Measurements from ENCODE around the gene LMO1. TPM values are rescaled to one million over a fixed set of nuclear protein-coding genes. Genes with fewer than 3 reads are reported as not detected.

LMO1 gene
- total RNA-seq, 2 experiments from 2014 or later, result not detected

- H3K36me3 Mint-ChIP-seq (ENCODE audit: low read depth), result no peaks in the 10 kb centered on the region
- H3K27ac Mint-ChIP-seq, result no peak overlapping the region
- ChIA-PET CTCF (no interaction called here), POLR2A (no interaction called here)
- no peak overlapping the region for H3K4me3 Mint-ChIP-seq
- no peak for DNase-seq
- H3K27me3 Mint-ChIP-seq, result peaks cover 9% of the 10 kb centered on the region
- no peaks in the 10 kb centered on the region for H3K9me3 Mint-ChIP-seq
- no peaks in the 10 kb centered on the region for H3K4me1 Mint-ChIP-seq
Observed at GRCh38 chr11:8206251-8207079, 57.2 kb downstream of the LMO1 start.

DNA sequence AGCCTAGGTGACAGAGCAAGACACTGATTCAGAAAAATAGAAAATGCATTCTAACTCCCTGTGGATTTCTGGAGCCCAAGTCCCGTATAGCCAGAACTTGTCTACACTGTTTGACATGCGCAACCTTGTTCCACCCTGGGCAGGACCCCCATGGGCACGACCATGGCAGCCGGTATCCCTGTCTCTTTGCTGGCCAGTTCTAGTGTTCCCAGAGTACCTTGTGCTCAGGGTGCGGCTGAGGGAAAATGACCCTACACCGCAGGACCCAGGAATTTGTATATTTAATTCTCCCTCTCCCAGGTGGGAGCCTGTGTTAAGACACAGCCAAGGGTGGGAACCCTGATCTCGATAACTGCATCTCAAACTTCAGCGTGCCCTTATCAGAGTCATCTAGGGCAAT lies 58.1 kb downstream of the LMO1 start:
- ChIA-PET CTCF (no interaction called here), POLR2A (no interaction called here)

DNA sequence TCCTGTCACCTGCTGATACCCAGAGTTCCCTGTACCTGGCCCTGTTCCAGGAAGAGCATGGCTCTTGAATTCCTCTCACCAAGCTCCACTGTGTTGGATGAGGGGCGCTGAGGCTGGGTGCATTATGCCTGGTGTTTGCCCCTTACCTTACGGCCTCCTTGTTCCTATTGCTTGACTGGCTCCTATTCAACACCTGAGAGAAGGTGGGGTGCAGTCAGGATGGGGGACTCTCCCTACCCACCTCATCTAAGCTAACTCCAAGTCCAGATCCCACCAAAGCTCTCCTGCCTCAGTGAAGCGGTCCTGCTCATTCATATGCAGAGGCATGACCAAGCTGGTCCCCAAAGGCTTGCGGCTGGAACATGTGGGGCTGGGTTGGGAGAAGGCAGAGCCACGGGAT lies 59.1 kb downstream of the LMO1 start:
- H3K27me3 Mint-ChIP-seq, result peaks cover 9% of the 10 kb centered on the region
- H3K27ac Mint-ChIP-seq, result no peak overlapping the region
- no peak for DNase-seq
- ChIA-PET CTCF (no interaction called here), POLR2A (no interaction called here)
- no peaks in the 10 kb centered on the region for H3K4me1 Mint-ChIP-seq
- H3K4me3 Mint-ChIP-seq, result no peak overlapping the region
- no peaks in the 10 kb centered on the region for H3K36me3 Mint-ChIP-seq (ENCODE audit: low read depth)
- no peaks in the 10 kb centered on the region for H3K9me3 Mint-ChIP-seq

More for the DNA sequence above, 58.1 kb downstream of the LMO1 start:
- no peaks in the 10 kb centered on the region for H3K9me3 Mint-ChIP-seq
- no peak overlapping the region for H3K27ac Mint-ChIP-seq
- no peaks in the 10 kb centered on the region for H3K4me1 Mint-ChIP-seq
- DNase-seq, result no peak
- H3K27me3 Mint-ChIP-seq, result peaks cover 9% of the 10 kb centered on the region
- H3K4me3 Mint-ChIP-seq, result no peak overlapping the region
- no peaks in the 10 kb centered on the region for H3K36me3 Mint-ChIP-seq (ENCODE audit: low read depth)

GRCh38 chr11:8204025-8204424 lies 59.7 kb downstream of the LMO1 start:
- Mint-ChIP-seq H3K4me1 (no peaks in the 10 kb centered on the region), H3K9me3 (no peaks in the 10 kb centered on the region), H3K27me3 (peaks cover 9% of the 10 kb centered on the region), H3K4me3 (no peak overlapping the region), H3K36me3 (ENCODE audit: low read depth) (no peaks in the 10 kb centered on the region), H3K27ac (no peak overlapping the region)
- CTCF ChIA-PET, result interaction anchor here (1.3 kb wide), 1 partner anchor 11 kb away, joined by 3 read pairs; no protein-coding TSS in a partner anchor
- DNase-seq, result no peak
- POLR2A ChIA-PET, result no interaction called here

DNA sequence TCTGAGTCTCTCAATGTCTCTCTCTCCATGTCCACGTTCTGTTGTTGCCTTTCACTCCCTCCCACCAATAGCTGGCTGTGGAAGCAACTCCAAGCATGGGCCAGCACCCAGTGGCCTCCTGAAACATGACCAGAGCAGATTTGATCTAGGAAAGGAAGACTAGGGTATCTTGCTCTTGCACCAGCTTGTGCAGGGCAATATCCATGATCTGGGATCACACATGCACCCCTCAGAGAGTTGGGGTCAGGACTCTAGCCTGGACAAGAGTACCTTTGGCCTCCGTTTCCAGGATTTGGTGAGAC lies 60.3 kb downstream of the LMO1 start:
- H3K4me1 Mint-ChIP-seq, result no peaks in the 10 kb centered on the region
- H3K27ac Mint-ChIP-seq, result no peak overlapping the region
- POLR2A ChIA-PET, result no interaction called here
- CTCF ChIA-PET, result interaction anchor here (1.3 kb wide), 1 partner anchor 11 kb away, joined by 3 read pairs; no protein-coding TSS in a partner anchor
- H3K27me3 Mint-ChIP-seq, result peaks cover 14% of the 10 kb centered on the region
- no peak for DNase-seq
- no peak overlapping the region for H3K4me3 Mint-ChIP-seq
- no peaks in the 10 kb centered on the region for H3K36me3 Mint-ChIP-seq (ENCODE audit: low read depth)
- H3K9me3 Mint-ChIP-seq, result no peaks in the 10 kb centered on the region

DNA sequence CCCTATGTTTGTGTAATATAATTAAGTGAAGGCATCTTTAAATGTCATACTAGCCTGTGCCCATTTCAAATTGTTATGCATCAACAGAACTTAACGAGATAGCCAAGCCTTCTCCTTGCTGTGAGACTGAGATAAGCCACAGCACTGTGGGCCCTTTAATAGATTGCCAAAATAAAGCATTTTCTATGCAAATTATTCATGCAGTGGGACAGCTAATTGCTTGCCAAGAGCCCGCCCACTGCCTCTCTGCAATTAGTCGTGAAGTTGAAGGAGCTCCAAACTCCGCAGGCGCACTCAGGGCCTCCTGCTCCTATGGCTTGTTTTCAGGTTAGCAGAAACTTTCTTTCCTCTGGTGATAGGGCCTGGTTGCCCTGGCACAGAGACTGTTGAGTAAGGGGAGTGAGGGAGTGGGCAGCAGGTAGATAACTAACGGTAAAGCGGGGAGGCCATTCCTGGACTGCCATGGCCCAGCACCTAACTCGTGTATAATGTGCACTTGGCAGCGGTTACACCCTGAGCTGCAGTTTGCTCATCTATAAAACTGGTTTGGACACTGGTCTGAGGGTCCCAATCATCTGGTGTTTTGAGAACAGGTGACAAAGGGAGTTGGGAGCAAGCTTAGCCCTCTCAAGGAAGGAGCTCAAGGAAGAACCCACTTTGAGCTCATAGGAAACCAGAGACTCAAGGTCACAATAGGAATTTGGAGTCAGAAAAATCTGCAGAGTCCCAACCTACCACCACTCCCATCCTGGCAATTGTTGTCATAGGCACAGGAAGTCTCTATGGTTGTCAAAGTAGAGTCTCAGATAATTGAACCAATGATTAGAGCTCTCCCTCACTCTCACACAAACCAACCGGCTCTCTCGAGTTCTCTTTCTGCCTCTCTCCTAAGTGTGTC lies 60.9 kb downstream of the LMO1 start:
- no peaks in the 10 kb centered on the region for H3K36me3 Mint-ChIP-seq (ENCODE audit: low read depth)
- POLR2A ChIA-PET, result no interaction called here
- H3K4me1 Mint-ChIP-seq, result no peaks in the 10 kb centered on the region
- CTCF ChIA-PET, result interaction anchor here (1.3 kb wide), 1 partner anchor 12 kb away, joined by 3 read pairs; no protein-coding TSS in a partner anchor
- H3K27ac Mint-ChIP-seq, result no peak overlapping the region
- peaks cover 14% of the 10 kb centered on the region for H3K27me3 Mint-ChIP-seq
- H3K9me3 Mint-ChIP-seq, result no peaks in the 10 kb centered on the region
- DNase-seq, result no peak
- no peak overlapping the region for H3K4me3 Mint-ChIP-seq

DNA sequence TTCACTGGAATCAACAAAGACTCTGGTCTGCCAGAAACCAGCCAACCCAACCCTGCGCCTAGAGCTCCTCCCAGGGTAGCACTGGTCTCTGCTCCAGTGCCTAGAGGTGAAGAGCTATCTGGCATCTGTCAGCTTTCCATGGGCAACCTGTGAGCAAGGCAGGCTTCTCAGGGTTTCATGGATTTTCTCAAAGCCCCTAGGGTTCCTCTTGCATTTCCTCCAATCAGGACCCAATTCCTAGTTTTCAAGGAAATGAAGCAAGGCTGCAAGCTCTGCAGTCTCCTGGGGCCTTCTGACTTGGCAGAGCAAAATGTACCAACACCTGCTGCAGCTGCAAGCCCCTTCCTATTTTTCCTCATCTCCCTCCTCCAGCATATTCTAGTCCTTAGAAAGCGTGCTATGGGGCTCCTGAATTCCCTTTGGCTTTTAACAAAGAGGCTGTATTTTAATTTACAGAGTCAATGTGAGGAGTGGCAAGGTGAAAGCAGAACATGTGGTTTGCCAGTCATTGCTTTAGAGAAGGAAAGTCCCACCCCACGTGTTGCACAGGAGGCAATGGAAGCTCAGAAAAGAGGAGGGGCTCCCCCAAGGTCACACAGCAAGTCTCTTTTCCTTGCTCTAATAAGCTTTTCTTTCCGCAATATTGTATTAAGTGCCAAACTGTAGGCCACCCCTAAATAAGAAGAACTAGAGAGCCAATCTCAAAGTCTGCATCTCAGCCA lies 61.9 kb downstream of the LMO1 start:
- Mint-ChIP-seq H3K4me3 (no peak overlapping the region), H3K27me3 (peaks cover 10% of the 10 kb centered on the region), H3K27ac (no peak overlapping the region), H3K9me3 (no peaks in the 10 kb centered on the region), H3K4me1 (no peaks in the 10 kb centered on the region), H3K36me3 (ENCODE audit: low read depth) (no peaks in the 10 kb centered on the region)
- DNase-seq, result no peak
- POLR2A ChIA-PET, result no interaction called here
- CTCF ChIA-PET, result interaction anchor here (0.6 kb wide), 1 partner anchor 603 kb away, joined by 5 read pairs; no protein-coding TSS in a partner anchor

DNA sequence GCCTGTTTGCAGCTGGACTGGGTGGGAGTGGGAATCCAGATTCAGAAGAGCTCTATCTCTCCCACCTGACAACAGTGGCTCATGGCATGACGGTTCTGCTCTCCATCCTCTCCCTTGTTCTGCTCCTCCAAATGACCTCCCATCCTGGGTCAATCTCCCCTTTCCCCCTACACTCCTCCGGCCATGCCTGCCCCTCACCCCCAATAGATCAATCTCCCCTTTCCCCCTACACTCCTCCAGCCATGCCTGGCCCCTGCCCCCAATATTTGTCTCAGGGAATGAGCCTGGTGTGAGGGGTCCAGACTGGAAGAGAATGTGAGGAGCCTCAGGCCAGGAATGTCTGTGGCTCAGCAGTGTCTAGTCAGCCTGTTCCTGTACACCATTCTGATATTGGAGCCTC lies 64.0 kb downstream of the LMO1 start:
- no peaks in the 10 kb centered on the region for H3K9me3 Mint-ChIP-seq
- no peak overlapping the region for H3K27ac Mint-ChIP-seq
- no peaks in the 10 kb centered on the region for H3K36me3 Mint-ChIP-seq (ENCODE audit: low read depth)
- H3K27me3 Mint-ChIP-seq, result peaks cover 15% of the 10 kb centered on the region
- no peaks in the 10 kb centered on the region for H3K4me1 Mint-ChIP-seq
- ChIA-PET CTCF (no interaction called here), POLR2A (no interaction called here)
- no peak for DNase-seq
- H3K4me3 Mint-ChIP-seq, result no peak overlapping the region

DNA sequence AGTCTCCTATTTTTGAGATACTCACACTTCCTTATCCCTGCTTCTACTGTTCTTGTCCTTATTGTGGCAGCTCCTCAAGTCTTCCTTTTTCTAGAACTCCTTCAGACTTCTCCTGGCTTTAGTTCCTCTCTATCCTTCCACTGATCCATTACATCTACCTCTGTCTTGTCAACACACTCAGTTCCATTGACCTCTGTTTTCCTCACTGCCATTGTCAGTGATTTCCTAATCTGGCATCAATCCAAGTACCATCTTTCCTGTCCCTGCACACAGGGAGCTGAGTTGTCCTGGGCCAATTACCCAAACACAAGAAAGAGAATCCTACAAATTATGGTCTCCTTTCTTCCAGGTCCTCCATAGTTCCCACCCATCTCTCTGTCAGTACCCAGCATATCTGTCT lies 66.9 kb downstream of the LMO1 start:
- Mint-ChIP-seq H3K4me1 (no peaks in the 10 kb centered on the region), H3K27ac (no peak overlapping the region), H3K4me3 (no peak overlapping the region), H3K36me3 (ENCODE audit: low read depth) (no peaks in the 10 kb centered on the region), H3K9me3 (no peaks in the 10 kb centered on the region), H3K27me3 (peaks cover 15% of the 10 kb centered on the region)
- ChIA-PET POLR2A (no interaction called here), CTCF (interaction anchor here (0.6 to 1.3 kb wide), 2 partner anchors 12 to 734 kb away, joined by 3 read pairs; no protein-coding TSS in a partner anchor)
- no peak for DNase-seq

GRCh38 chr11:8194956-8195355 lies 68.7 kb downstream of the LMO1 start:
- ChIA-PET CTCF (interaction anchor here (1.2 kb wide), 2 partner anchors 10 to 69 kb away, joined by 3 to 4 read pairs; partner anchors contain the start of gene LMO1), POLR2A (no interaction called here)
- peaks cover 15% of the 10 kb centered on the region for H3K27me3 Mint-ChIP-seq
- H3K4me3 Mint-ChIP-seq, result no peak overlapping the region
- no peaks in the 10 kb centered on the region for H3K36me3 Mint-ChIP-seq (ENCODE audit: low read depth)
- no peak overlapping the region for H3K27ac Mint-ChIP-seq
- no peak for DNase-seq
- H3K9me3 Mint-ChIP-seq, result no peaks in the 10 kb centered on the region
- no peaks in the 10 kb centered on the region for H3K4me1 Mint-ChIP-seq

DNA sequence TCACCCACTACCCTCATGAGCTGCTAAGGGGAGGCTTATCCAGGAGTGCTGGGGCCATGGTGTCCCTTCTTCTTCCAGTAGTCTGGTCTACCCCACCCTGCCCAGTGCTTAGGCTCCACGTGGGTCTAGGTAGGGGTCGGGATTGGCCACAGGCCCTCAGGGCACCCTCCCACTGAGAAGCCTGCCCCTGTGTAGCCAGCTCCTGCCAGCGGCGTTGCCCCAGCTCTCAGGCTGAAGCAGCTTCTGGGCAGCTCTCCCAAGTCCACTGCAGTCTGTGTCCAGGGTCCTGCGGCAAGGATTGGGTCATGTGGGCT lies 70.8 kb downstream of the LMO1 start:
- Mint-ChIP-seq H3K4me3 (no peak overlapping the region), H3K4me1 (no peaks in the 10 kb centered on the region), H3K9me3 (no peaks in the 10 kb centered on the region), H3K36me3 (ENCODE audit: low read depth) (no peaks in the 10 kb centered on the region), H3K27ac (no peak overlapping the region), H3K27me3 (peaks cover 11% of the 10 kb centered on the region)
- ChIA-PET CTCF (interaction anchor here (1.0 kb wide), 2 partner anchors 71 to 374 kb away, joined by 3 read pairs; partner anchors contain the start of gene LMO1), POLR2A (no interaction called here)
- no peak for DNase-seq

- no peaks in the 10 kb centered on the region for H3K36me3 Mint-ChIP-seq (ENCODE audit: low read depth)
- peaks cover 11% of the 10 kb centered on the region for H3K27me3 Mint-ChIP-seq
- no peaks in the 10 kb centered on the region for H3K4me1 Mint-ChIP-seq
- ChIA-PET POLR2A (no interaction called here), CTCF (interaction anchor here (1.0 kb wide), 2 partner anchors 71 to 374 kb away, joined by 3 read pairs; partner anchors contain the start of gene LMO1)
- H3K27ac Mint-ChIP-seq, result no peak overlapping the region
- H3K9me3 Mint-ChIP-seq, result no peaks in the 10 kb centered on the region
- H3K4me3 Mint-ChIP-seq, result no peak overlapping the region
- DNase-seq, result peak; percentile 58
Observed at GRCh38 chr11:8192016-8192895, 71.4 kb downstream of the LMO1 start.

All from activated CD4-positive, alpha-beta T cell treated with anti-CD3 and anti-CD28 coated beads, Interleukin-2, amount 10 ng/mL, durations not matched to agents 7 days and 5 days (primary cell).